NOMO-1 (cell line): Measurements from ENCODE around the gene AHCTF1.

Source experiments
- DNase-seq, 2 experiments: peaks; one replicate each; lab custom pipeline; 2025; ENCODE audit not compliant: unreplicated experiment in 2 of 2; lab: John Stamatoyannopoulos, UW

AHCTF1 gene

GRCh38 chr1:246801241-246802020 lies 130.3 kb downstream of the AHCTF1 start:
- no peak for DNase-seq

DNA sequence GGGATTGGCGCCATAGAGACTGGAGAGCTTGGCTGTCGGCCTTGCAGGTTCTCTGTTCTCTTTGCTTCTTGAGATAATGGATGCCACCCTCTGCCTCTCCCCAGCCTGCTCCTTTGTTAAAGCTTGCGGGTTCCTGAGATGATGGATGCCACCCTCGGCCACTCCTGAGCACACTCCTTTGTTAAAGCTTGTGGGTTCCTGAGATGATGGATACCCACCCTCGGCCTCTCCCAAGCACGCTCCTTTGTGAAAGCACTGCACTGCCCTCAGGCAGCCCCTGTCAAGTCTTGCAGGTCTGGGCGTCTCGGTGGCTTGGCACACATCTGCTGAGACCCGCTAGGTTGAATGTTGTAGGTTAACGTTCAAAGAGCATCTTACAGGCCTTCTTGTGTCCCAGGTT lies 131.0 kb downstream of the AHCTF1 start:
- DNase-seq = no peak

GRCh38 chr1:246800356-246800755 lies 131.4 kb downstream of the AHCTF1 start:
- DNase-seq = no peak

- DNase-seq = no peak
These were observed 132.9 kb downstream of the AHCTF1 start for GRCh38 chr1:246798606-246799496.

DNA sequence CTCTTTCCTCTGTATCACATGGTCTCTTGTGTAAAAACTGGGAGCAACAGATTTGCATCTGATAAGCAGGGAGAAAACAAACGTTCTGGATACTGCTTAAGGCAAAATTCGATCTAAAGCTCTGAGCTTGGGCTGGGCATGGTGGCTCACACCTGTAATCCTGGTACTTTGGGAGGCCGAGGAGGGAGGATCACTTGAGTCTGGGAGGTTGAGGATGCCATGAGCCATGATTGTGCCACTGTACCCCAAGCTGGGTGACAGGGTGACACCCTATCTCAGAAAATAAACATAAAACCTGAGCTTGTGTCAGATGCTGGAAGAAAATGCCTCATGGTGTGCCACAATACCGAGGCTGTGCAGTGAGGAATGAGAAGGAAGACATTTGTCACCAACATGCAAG lies 133.6 kb downstream of the AHCTF1 start:
- DNase-seq = no peak

DNA sequence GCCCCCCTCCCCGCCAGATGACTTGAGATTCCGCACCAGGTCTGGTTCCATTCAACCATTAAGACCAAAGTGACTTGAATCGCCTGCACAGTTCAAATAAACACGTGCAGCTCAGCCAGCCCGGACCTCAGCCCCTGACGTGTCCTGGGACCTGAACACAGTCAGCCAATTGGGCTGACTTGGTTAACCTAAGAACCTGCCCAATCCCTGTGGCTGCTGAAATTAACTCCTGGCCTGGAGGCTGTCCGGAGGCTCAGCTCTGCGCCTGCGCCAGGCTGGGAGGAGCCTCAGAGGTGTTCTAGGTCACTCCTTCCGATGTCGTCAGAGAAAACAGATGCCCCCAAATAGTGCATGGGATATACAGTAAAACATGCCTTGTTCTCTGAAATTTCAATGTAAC lies 134.2 kb downstream of the AHCTF1 start:
- DNase-seq = no peak

DNA sequence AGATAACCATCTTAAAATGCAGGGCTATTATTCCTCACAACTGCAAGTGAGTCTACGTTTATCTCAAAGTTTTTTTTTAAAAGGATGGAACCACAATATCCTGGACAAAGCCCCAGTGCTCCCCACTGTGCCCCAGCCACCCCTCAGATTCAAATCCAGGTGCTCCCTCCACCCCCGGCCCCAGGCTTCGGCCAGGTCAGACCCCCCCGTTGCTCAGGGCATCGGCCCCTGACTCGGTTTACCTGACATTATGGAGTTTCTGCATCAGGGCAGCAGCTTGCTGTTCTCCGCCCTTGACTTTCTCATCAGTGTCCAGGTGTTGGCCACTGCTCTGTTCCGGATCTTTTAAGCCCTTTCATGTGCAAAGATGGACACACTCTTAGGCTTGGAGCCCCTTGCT lies 134.6 kb downstream of the AHCTF1 start:
- no peak for DNase-seq

- DNase-seq = no peak
These were observed 135.6 kb downstream of the AHCTF1 start for GRCh38 chr1:246795906-246796694.

GRCh38 chr1:246794828-246795671 lies 136.7 kb downstream of the AHCTF1 start:
- no peak for DNase-seq

DNA sequence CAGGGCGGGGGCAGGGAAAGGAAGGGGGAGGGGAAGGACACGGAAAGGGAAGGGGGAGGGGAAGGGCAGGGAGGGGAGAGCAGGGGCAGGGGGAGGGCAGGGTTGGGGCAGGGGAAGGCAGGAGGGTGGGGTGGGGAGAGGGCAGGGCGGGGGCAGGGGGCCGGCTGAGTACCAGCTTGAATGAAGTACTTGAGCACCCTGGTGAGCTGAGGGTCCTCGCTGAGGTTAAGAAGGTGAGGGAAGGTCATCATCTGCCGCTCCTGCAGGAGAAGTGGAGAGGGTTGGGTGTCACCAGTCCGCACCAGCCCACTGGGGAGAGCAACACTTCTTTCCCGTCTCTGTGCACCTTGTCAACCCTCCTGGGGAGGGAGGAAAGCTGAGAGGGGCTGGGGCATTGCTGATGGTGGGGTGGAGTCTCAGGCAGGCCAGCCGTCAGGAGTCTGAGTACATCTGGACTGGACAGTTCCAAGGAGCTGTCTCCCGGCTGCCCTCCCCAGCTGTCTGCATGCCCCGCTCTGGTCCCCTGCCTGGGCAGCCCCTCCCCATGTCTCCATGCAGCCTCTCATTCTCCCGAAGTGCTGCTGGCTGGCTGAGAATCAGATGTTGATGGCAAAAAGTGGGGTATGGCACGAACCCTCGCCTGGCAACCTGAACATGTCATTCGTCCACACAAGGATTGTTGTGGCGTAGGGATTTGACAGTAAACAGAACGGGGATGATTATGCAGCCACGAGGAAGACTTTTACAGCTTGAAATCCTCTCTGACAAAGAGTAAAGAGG lies 137.5 kb downstream of the AHCTF1 start:
- DNase-seq = no peak

DNA sequence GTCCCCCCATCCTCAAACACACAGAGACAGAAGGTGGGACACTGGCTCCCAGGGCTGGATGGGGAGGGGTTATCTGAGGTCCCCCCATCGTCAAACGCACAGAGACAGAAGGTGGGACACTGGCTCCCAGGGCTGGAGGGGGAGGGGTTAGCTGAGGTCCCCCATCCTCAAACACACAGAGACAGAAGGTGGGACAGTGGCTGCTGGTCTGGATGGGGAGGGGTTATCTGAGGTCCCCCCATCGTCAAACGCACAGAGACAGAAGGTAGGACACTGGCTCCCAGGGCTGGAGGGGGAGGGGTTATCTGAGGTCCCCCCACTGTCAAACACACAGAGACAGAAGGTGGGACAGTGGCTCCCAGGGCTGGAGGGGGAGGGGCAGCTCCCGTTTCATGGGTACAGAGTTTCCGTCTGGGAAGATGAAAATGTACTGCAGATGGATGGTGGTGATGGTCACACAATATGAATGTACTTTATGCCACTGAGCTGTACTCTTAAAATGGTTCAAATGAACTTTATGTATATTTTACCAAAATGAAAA lies 138.3 kb downstream of the AHCTF1 start:
- DNase-seq = no peak

DNA sequence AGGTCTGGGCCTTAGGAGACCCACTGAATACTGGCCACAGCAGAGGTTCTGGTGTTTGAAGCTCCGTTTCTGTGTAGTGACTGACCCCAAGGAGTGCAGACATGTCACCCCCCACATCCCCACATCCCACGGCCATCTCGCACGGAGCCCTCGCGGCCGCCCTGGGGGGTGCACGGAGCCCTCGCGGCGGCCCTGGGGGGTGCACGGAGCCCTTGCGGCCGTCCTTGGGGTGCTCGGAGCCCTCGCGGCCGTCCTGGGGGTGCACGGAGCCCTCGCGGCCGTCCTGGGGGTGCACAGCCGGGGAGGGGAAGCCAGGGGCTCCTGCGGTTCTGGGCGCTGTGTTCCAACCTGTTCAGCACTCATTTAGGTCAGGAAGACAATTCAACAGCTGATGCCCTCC lies 139.1 kb downstream of the AHCTF1 start:
- no peak for DNase-seq

DNA sequence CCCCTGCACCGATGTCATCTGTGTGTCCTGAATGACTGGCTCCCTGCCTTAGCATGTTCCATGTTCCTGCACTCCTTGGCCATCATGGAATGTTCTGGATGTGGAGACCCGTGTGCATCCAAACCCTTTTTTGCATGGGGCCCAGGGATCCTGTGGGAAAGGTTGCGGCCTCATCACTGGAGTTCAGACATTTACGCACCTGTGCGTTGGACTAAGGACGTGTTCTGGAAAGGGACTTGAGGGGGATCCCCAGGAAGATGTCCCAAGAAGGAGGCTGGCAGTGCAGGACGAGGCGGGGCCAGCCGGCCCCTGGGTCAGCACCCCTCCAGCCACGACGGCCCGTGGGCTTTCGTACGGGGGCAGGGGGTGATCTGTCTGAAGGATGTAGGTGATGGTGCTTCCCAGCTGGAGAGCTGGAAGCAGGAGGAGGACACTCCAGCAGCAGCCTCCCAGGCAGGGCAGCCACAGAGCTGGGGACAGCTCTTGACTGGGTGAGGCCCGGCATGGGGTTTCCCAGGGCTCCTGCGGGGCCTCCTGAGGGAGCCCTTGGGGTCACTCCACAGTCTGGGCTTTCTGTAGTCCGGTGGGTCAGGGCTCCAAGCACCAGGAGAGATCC lies 140.3 kb downstream of the AHCTF1 start:
- DNase-seq = no peak

DNA sequence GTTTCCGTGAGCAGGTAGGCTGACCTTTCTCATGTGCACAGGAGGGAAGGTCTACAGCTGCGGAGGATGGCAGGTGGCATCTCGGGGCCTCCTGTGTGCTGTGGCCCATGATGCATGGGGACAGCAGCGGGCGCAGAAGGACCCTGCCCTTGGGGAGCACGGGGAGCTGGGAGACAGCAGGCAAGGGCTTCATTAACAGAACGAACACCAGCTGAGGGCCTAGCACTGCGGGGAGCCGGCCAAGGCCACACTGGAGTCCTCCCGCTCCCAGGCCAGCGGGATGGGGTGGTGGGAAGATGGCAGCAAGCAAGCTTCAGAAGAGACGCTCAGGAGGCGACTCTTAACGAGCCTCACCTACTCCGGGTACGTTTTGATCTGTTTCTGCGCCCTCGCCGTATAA lies 140.9 kb downstream of the AHCTF1 start:
- DNase-seq = no peak

- DNase-seq = no peak
These were observed 141.4 kb downstream of the AHCTF1 start for GRCh38 chr1:246790364-246790763.

DNA sequence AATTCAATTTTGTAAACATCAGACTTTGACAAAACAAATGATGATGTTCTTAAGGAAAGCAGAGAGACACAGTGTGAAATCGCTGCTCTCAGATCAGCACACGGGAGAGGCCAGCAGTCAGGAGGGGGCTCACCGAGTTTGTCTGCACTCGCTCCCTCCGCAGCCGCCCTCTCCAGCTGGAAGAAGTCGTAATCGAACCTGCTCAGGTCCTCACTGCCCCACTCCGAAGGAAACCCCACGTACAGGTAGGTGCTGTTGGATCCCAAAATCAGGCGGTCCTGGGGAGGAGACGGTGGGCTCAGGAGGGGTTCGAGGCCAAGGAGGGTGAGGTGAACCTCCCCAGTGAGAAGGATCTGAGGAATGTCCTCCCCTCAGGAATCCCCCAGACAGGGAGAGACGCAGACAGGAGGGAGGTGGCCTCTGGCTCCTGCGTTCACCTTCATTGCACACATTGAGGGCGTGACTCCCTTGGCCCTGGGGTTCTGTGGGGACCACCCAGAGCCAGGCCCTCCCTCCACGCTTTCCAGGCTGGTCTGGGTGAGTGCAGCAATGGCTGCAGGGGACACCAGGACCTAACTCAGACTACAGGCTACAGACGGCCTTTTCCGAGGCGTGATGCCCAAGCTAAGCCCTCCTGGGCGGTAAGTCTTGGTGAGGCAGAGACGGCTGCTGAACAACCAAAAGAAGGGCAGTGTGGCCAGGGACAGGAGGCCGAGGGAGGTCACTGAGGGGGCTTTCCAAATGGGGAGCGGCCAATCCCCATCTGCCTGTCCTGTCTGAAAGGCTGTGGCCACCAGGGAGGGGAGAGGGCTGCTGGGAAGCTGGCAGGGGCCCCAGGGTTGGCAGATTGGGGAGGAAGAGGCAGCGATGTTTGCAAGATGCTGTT lies 142.1 kb downstream of the AHCTF1 start:
- no peak for DNase-seq
